ENCODE data around the gene HS6ST1. TPM values are rescaled to one million over a fixed set of nuclear protein-coding genes. Genes with fewer than 3 reads are reported as not detected.

The HS6ST1 gene
- total and polyA plus RNA-seq, 3 donors from 2014 or later = 58.7 to 203 (median 143) TPM

GRCh38 chr2:128285329-128285931, 33.2 kb downstream of the HS6ST1 start:
- H3K36me3 ChIP-seq (ENCODE audit: low read depth, missing control alignments) = no peaks in the 10 kb centered on the region

GRCh38 chr2:128284841-128285240, 33.8 kb downstream of the HS6ST1 start:
- Histone ChIP-seq H3K9me3 (no peaks in the 10 kb centered on the region), H3K4me3 (no peak overlapping the region), H3K36me3 (ENCODE audit: low read depth, missing control alignments) (no peaks in the 10 kb centered on the region), H3K27me3 (no peaks in the 10 kb centered on the region), H3K27ac (no peak overlapping the region), H3K4me1 (peaks cover 54% of the 10 kb centered on the region)
- intact Hi-C loops (cut with DNase I; ENCODE audit: low total_unique reads) = no loop called here
- no peak for DNase-seq
- TF ChIP-seq POLR2A (IDR thresholded peaks at IDR 0.05) = no peak
- no peak for TF ChIP-seq CTCF (IDR thresholded peaks at IDR 0.05)
- WGBS, 2 donors = 68 to 93% methylated on average over 3 to 11 of the region's 11 CpGs

More at GRCh38 chr2:128285329-128285931, 33.2 kb downstream of the HS6ST1 start:
- Histone ChIP-seq H3K4me3 (no peak overlapping the region), H3K9me3 (no peaks in the 10 kb centered on the region), H3K27me3 (no peaks in the 10 kb centered on the region), H3K27ac (no peak overlapping the region), H3K4me1 (peaks cover 53% of the 10 kb centered on the region)
- DNase-seq = no peak
- TF ChIP-seq POLR2A (IDR thresholded peaks at IDR 0.05) (no peak), CTCF (IDR thresholded peaks at IDR 0.05) (no peak)
- WGBS, 2 donors = 83 to 86% methylated on average over 4 to 12 of the region's 12 CpGs
- intact Hi-C loops (cut with DNase I; ENCODE audit: low total_unique reads) = no loop called here

- Histone ChIP-seq H3K36me3 (ENCODE audit: low read depth, missing control alignments) (no peaks in the 10 kb centered on the region), H3K4me3 (no peak overlapping the region), H3K9me3 (no peaks in the 10 kb centered on the region), H3K27ac (no peak overlapping the region), H3K4me1 (peaks cover 52% of the 10 kb centered on the region), H3K27me3 (no peaks in the 10 kb centered on the region)
- TF ChIP-seq POLR2A (IDR thresholded peaks at IDR 0.05) (no peak), CTCF (IDR thresholded peaks at IDR 0.05) (no peak)
- DNase-seq = no peak
- intact Hi-C loops (cut with DNase I; ENCODE audit: low total_unique reads) = no loop called here
- 86 to 89% methylated on average over 7 of the region's 7 CpGs for WGBS, 2 donors
Measured at GRCh38 chr2:128284037-128284441, 34.6 kb downstream of the HS6ST1 start.

GRCh38 chr2:128282976-128283810, 35.5 kb downstream of the HS6ST1 start:
- Histone ChIP-seq H3K27ac (no peak overlapping the region), H3K36me3 (ENCODE audit: low read depth, missing control alignments) (no peaks in the 10 kb centered on the region), H3K9me3 (no peaks in the 10 kb centered on the region), H3K4me1 (peaks cover 51% of the 10 kb centered on the region), H3K27me3 (no peaks in the 10 kb centered on the region), H3K4me3 (no peak overlapping the region)
- no peak for DNase-seq
- intact Hi-C loops (cut with DNase I; ENCODE audit: low total_unique reads) = no loop called here
- WGBS, 2 donors = 67% methylated on average over 8 of the region's 8 CpGs; no CpG with 5 or more reads in 1 of the 2 donors
- TF ChIP-seq CTCF (IDR thresholded peaks at IDR 0.05) = no peak
- no peak for TF ChIP-seq POLR2A (IDR thresholded peaks at IDR 0.05)

All from testis (tissue), 3 donors.